ENCODE data around the gene RAB10.
"Not testable (repeated sequence)": the region's sequence is repeated elsewhere in the genome, so short reads cannot be mapped to it uniquely, and the experiment has no call there.

Gene RAB10

DNA sequence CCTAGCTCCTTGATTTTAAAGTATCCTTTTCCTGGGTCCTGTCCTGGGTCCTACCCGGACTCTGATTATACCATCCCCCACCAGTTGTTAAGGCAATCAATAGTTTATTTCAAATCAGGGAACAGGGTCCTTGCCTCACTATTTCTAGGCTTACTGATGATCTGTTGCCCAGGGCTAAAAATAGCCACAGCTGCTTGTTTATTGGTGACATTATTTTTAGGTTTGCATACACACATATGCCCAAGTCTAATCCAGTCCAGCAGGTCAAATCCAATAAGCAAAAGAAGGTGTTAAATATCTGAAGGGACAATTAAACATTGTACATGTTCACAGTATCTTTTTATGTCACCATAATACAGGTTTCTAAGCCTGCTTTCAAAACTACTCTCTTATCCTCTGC is 66.0 kb downstream of the RAB10 start:
- ATAC-seq = no peak

DNA sequence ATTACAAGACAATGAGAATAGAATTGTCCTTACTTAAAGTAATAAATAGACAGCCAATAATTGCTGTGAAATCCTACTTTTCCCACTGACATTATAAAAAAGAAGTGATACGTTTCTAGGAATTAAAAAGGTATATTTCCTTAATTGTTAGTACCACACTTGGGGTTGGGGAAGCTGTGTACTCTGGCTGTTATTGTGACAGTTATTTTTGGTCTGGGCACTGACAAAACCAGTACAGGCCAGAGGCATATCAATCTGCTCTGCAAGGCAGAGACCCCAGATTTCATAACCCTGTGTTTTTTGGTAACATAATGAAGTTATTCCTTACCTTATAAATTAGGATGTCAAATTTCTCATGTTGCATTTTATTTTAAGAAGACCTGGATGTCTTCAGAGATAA is 66.5 kb downstream of the RAB10 start:
- no peak for ATAC-seq

DNA sequence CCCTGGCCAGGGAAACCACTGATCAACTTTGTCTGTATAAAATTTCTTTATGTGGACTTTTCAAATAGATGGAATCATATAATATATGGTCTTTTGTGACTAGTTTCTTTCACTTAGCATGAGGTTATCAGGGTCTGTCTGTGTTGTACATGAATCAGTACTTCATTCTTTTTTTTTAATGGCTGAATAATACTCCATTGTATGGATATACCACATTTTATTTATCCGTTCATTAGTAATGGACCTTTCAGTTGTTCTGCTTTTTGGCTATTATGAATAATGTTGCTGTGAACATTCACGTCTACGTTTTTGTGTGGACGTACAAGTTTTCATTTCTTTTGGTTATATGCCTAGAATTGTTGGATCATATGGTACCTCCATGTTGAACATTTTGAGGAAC is 69.9 kb downstream of the RAB10 start:
- ATAC-seq = no peak

DNA sequence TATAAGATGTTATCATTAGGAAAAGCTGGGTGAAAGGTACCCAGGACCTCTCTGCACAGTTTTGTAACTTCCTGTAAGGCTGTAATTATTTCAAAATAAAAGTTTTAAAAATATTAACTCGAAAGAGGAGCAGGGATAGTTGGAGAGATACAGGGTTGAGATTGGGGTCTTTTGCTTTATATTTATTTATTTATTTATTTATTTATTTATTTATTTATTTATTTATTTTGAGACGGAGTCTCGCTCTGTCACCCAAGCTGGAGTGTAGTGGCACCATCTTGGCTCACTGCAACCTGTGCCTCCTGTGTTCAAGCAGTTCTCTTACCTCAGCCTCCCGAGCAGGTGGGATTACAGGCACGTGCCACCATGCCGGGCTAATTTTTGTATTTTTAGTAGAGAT is 74.8 kb downstream of the RAB10 start:
- not testable (repeated sequence) for ATAC-seq

DNA sequence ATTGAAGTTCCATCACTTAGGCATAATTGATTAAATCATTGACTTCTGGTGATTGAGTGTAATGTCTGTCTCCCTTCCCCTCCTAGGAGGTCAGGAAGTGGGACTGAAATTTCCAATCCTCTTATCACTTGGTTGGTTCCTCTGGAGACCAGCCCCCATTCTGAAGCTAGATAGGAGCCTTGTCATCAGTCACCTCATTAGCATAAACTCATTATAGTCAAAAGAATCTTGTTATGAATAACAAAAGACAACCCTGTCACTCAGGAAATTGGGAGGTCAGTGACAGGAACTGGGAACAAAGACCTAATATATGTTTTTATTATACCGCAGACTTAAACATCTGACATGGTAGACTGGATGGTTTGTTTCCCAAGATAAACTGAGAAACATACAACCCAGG is 78.3 kb downstream of the RAB10 start:
- ATAC-seq = no peak

DNA sequence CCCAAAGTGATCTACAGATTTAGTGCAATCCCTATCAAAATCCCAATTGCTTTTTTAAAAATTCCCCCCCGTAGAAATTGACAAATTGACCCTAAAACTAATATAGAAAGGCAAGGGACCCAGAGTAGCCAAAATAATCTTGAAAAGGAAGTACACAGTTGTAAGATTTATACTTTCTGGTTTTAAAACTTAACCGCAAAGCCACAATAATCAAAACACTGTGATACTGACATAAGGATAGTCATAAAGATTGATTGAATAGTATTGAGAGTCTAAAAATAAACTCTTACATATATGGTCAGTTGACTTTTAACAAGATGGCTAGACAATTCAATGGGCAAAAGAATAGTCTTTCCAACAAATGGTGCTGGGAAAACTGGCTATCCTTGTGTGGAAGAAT is 80.3 kb downstream of the RAB10 start:
- ATAC-seq = peak in 1 of 2 donors; percentile 38

DNA sequence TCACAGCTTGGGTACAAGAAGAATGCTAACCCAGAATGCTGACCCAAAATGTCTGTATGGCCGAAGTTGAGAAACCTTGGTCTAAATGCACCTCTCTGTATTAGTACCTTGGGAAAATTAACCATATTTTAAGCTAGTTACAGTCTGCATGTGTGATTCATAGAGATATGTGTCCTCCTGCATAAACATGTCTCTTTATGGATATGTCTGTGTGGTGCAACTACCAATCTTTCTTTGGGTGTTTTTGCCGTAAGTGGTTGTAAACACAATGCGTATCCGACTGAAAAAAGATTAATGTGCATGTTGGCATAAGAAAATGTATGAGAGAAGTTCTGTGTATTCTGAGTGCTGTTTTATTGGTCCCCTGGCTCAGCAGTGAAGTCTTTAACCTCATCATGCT is 84.8 kb downstream of the RAB10 start:
- ATAC-seq = no peak

DNA sequence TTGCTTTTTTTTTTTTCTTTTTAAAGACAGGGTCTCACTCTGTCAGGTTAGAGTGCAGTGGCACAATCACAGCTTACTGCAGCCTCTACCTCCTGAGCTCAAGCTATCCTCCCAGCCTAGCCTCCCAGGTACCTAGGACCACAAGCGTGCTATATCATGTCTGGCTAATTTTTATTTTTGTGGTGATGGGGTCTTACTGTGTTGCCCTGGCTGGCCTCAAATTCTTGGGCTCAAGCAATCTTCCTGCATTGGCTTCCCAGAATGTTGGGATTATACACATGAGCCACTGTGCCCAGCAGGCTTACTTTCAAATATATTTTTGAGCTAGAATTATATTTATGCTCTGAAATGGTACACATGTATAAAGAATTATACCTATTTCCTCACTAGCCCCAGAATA is 85.6 kb downstream of the RAB10 start:
- ATAC-seq = no peak

DNA sequence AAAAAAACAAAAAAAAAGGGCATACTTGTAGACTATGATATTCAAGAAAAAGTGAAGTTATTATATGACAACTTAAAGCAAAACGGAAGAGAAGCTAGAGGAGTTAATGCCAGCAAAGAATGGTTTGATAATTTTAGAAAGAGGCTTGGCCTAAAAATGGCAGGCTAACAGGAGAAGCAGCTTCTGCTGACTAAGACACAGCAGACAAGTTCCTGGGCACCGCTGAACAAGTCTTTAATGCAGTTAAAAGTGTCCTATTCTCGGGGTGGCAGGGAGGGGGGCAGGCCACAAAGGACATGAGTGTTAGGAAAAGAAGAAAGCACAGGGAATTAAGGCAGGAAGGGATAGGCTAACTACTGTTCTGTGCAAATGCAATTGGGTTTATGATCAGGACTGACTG is 88.7 kb downstream of the RAB10 start:
- ATAC-seq = no peak

DNA sequence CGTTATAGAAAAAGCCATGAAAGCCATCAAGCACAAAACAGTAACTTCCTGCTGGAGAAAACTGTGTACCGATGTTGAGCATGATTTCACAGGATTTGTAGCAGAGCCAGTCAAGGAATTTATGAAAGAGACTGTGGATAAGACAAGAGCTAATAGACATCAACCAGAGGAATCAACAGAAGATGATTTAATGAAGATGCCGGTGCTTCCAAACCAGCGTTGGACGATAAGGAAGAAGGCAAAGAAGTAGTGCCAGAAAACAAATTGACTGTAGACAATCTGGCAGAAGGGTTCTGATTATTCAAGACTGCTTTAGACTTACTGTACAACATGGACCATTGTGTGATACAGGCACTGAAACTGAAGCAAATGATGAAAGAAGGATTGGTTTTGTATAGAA is 89.5 kb downstream of the RAB10 start:
- no peak for ATAC-seq

DNA sequence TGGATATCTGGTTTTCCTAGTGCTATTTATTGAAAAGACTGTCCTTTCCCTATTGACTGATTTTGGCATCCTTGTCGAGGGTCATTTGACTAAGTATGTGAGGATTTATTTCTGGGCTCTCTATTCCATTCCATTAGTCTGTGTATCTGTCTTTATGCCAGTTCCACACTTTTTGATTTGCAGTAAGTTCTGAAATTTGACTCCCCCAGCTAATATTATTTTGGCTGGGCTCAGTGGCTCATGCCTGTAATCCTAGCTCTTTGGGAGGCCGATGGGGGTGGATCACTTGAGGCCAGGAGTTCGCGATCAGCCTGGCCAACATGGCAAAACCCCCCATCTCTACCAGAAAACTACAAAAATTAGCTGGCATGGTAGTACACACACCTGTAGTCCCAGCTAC is 92.2 kb downstream of the RAB10 start:
- no peak for ATAC-seq

DNA sequence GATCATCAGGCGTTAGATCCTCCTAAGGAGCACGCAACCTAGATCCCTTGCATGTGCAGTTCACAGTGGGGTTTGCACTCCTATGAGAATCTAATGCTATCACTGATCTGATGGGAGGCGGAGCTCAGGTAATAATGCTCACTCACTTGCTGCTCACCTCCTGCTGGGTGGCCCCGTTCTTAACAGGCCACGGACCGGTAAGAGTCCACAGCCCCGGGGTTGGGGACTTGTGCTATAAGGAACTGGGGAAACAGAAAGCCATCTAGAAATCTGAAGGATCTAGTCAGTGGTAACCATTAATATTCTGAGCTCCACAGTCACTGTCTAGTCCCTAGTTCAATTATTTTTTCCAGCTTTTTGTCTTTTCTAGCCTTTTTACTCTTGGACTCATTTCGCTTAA is 94.3 kb downstream of the RAB10 start:
- ATAC-seq = no peak

DNA sequence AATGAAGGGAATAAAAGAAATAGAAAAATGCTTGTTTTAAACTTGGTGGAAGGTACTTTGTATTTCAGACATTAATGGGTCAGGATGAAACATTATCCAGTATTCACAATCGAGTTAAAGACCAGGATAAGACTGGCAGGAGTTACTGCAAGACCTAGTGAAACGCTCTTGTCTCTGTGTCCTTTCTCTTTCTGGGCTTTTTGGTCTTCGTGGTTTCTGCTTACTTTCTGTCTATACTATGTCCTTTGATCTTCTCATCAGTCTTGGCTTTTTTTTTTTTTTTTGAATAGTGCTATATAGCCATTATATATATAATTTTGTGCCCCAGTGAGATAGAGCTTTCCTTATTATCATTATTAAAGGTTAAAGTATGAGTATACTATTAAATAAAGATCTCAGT is 96.9 kb downstream of the RAB10 start:
- ATAC-seq = no peak

DNA sequence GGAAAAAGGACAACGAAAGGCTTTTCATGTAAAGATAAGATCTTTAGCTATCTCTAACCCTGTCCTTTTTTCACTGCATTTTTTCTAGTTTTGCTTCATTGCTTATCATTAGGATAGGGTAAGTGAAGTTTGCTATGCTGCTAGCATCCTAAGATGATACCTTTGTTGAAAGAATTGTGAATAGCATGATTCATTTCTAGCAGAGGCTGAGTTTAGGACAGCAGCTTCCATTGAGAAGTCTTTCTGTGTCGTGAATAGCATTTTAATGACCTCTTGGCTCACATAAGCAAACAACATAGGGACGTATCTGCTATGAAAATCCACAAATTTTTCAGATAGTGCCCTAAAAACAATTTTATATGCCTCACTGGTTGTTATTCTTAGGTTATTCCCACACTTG is 102.6 kb downstream of the RAB10 start:
- ATAC-seq = no peak

DNA sequence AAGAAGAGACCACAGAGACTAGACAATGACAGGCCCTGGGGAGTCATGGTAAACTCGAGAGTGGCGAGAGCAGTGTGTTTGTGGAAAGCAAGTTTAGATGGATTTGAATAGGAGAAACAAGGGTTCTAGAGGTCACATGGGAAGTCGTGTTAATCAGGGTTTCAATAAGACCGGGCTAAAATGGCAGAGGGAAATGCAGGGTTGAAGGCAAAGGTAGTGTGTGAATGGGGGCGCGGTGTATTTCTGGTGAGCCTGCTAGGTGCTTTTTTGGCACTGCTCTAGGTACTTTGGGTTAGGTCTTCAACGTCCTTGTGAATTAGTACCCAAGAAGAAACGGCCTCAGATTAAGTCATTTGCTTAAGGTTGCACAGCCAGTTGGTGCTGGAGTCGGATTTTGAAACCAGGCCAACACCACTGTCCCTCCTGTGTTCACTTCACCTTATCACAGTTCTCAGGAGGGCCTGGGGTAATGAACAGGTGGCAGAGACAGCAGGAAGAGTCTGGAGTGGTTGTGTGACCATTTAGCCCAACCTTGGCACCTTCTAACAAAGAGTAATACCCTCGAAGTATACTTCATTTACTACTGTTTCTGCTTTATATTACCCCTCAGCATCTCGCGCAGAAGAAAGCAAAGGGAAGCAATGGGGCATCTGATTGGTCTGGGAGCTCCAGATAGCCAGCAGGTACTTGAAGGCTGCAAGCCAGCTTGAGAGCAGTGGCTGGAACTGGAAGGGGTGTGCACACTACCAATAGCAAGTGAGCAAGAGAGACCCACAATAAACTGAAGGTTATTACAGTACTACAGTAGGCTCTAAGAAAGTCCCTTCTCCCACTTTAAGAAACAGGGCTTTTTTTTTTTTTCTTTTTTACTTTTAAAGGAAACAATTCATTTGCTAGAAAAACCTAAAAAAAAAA is 105.6 kb downstream of the RAB10 start:
- ATAC-seq = no peak

DNA sequence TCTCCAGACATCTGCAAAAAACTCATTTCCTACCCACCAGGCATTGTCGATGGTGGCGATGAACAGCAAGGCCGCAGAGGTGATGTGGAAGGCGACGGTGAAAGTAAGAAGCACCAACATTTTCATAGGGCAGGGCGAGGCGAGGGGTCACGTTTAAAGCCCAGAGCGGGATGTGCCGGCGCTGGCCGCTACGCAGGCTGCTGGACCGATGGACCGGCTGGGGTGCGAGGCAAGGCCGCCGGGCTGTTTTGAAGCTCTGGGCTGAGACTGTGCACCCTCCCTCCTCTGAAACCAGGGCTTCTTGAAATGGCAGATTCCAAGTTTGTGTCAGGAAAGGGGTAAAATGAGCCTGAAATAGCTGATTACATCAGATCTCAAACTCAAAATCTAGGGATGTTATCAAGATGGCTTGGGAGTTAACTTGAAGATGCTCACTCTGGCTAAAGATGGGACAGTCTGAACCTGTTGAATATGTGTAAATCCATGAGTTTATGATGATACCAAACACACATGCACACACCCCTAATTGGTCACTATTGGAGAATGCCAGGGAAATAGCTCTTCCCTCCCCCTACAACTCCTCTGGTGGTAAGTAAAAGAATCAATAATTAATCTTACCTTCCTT is 107.4 kb downstream of the RAB10 start:
- no peak for ATAC-seq

DNA sequence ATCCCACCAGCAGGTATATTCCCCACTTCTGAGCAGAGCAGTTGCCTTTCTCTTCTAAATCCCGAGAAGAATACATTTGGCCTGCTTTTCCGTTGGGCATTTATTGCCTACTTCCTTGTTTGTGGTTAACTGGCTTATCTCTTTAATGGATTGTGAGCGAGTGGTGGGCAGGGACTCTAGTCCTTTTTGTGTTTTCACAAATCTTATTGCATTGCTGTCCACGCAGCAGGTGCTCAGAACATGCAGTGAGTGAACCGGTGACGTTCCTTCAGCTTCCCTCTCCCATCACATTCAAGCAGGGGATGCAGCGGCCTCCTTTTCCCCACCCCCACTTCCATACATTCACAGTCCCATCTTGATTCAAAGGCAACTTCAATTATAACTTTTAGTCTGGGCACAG is 110.1 kb downstream of the RAB10 start:
- ATAC-seq = no peak

DNA sequence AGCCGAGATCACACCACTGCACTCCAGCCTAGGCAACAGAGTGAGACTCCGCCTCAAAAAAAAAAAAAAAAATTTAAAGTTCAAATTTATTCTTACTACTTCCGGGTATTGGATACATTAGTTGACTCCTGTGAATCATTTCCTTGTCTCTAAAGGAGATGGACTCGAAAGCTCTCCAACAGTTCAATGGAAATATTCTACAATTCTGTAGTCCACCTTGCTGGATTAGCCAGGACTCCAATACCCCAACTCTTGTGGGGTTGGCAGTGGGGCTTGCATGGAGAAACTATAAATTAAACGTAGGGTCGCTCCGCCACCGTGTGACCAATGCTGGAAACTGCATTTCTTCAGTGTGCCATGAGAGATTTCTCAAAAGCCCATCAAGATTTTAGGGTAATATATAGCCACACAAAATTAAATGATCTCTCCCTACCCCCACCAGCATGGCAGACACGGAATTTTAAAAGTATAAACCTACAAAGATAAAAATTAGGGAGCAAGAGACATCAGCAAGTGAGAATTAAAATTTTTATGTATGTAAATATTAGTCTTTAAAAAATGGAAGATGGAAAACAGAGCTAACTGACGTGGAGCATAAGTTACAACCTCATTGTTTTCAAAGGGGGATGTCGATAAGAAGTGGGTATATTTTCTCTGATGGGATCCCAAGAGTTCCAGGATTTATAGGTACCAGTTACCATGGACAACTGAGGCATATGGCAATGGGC is 111.2 kb downstream of the RAB10 start:
- peak in 1 of 2 donors; percentile 63 for ATAC-seq

DNA sequence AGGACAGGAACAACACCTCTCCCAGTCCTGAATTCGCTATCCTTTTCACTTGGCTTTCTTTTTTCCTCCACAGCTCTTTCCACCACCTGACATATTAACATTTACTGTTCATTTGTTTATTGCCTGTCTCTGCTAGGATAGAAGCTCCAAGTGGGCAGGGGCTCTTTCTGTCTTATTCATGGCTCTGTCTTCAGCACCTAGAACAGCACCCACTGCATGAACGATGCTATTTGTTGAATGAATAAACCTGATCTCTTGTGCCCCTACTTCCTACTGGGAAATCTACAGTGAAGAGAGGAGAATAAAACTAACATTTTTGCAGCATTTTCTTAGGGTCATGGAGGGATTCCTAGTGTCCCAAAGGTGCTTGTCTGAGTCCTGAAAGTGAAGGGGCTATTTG is 114.6 kb downstream of the RAB10 start:
- no peak for ATAC-seq

DNA sequence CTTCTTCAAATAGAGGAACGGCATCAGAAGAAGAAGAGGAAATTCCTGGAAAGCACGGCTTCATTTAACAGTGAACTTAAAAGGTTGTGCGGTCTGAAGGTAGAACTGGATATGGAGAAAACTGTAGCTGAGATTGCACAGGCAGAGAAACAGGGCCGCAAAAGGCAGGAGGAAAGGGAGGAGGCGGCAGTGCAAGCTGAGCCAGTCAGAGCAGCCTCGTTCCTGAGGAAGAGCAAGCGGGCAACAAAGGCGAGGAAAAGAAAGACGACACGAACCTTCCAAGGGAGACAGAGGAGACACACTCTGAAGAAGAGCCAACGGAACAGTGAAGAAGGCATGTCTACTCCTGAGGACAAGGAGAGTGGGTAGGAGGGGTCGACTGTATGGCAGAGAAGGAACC is 116.4 kb downstream of the RAB10 start:
- ATAC-seq = no peak

DNA sequence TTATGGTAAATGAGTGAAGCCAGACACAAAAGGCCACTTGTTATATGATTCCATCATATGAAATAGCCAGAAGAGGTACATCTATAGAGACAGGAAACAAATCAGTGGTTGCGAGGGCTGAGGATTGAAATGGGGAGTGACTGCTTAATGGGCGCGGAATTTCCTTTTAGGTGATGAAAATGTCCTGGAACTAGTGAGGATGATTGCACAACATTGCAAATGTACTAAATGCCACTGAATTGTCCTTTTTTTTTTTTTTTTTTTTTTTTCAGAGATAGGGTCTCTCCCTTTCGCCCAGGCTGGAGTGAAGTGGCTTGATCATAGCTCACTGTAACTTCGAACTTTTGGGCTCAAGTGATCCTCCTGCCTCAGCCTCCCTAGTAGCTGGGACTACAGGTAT is 123.7 kb downstream of the RAB10 start:
- ATAC-seq = no peak

DNA sequence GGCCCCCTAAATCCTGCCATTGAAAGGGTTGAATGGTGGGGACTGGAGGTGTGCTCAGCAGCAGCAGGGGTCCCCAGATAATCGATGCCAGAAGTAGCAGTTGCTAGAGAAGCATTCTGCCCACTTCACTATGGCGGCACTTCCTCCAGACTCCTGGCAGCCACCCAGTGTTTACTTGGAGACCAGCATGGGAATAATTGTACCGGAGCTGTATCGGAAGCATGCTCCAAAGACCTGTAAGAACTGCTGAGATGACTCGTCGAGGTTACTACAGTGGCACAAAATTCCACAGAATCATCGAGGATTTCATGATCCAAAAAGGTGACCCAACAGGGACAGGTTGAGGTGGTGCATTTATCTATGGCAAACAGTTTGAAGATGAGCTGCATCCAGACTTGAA is 128.0 kb downstream of the RAB10 start:
- ATAC-seq = no peak

DNA sequence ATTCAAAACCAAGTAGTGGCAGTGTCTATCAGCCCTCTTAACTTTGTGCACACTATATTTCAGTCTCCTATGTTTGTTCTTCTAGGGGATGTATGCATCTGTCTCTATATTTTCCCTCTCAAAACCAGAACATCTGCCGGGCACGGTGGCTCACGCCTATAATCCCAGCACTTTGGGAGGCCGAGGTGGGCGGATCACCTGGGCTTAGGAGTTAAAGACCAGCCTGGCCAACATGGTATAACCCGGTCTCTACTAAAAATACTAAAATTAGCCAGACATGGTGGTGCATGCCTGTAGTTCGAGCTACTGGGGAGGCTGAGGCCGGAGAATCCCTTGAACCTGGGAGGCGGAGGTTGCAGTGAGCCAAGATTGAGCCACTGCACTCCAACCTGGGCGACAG is 129.1 kb downstream of the RAB10 start:
- ATAC-seq = no peak

DNA sequence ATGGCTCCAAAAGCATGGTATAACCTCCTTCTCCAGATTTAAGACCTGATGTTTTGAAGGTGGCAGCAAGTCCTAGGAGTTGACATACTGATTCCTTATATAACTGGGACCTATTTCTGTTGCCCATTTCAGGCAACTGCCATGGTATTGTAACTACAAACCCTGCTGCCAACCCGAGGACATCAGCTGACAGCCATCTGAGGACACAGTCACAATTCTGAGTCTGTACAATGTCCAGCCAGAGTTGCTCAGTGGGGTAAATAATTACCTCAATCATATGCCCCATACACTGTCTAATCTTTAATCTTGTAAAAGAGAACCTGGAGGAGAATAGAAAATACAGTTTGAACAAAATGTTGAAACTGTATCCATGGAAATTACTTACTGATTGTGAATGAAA is 130.3 kb downstream of the RAB10 start:
- ATAC-seq = no peak

All from activated CD4-positive, CD25-positive, alpha-beta regulatory T cell treated with anti-CD3 and anti-CD28 coated beads, Interleukin-2, amount 50 U/mL, for 24 hours (primary cell).